Neuronal stem cell (in vitro differentiated cells): ENCODE results near the gene MRPL34.
"Not testable (repeated sequence)": the region's sequence is repeated elsewhere in the genome, so short reads cannot be mapped to it uniquely, and the experiment has no call there.

Source experiments
- DNase-seq: peaks from one replicate; pipeline ENCODE4 v3.0.0-alpha.2; 2013; ENCODE audit warnings: low spot score
- H2AFZ ChIP-seq: one replicate; pipeline ENCODE4 v1.6.1; 2013; ENCODE audit warnings: mild to moderate bottlenecking, low read length, inconsistent platforms
- H2AK5ac ChIP-seq: 2 replicates; pipeline ENCODE4 v1.6.1; 2013; ENCODE audit warnings: low read depth, mild to moderate bottlenecking, inconsistent platforms, low read length, moderate library complexity, mixed read lengths
- H2BK120ac ChIP-seq: 2 replicates; pipeline ENCODE4 v1.6.1; 2013; ENCODE audit warnings: low read depth, mild to moderate bottlenecking, inconsistent platforms, low read length, moderate library complexity, mixed read lengths
- H2BK12ac ChIP-seq: one replicate; pipeline ENCODE4 v1.6.1; 2013; ENCODE audit warnings: low read length, inconsistent platforms
- H2BK15ac ChIP-seq: 2 replicates; pipeline ENCODE4 v1.6.1; 2013; ENCODE audit warnings: mild to moderate bottlenecking, low read length, inconsistent platforms, mixed read lengths
- H2BK5ac ChIP-seq: one replicate; pipeline ENCODE4 v1.6.1; 2013; ENCODE audit warnings: inconsistent platforms, mild to moderate bottlenecking, low read length, moderate library complexity
- H3K14ac ChIP-seq: one replicate; pipeline ENCODE4 v1.6.1; 2013; ENCODE audit warnings: low read length, inconsistent platforms
- H3K18ac ChIP-seq: 2 replicates; pipeline ENCODE4 v1.6.1; 2013; ENCODE audit warnings: low read length, inconsistent platforms
- H3K23ac ChIP-seq: 2 replicates; pipeline ENCODE4 v1.6.1; 2013; ENCODE audit warnings: low read depth, mild to moderate bottlenecking, mixed read lengths, low read length, inconsistent platforms; ENCODE audit not compliant: poor library complexity
- H3K27ac ChIP-seq: replicated peaks from 3 replicates; pipeline ENCODE4 v1.5.1; 2013; ENCODE audit warnings: low read length, inconsistent platforms
- H3K27me3 ChIP-seq, 3 experiments: 2 replicates each; pipeline ENCODE4 v1.6.1; 2013; ENCODE audit warnings: low read length in 3 of 3, mild to moderate bottlenecking in 2 of 3, inconsistent platforms in 1 of 3, low read depth in 1 of 3, mixed read lengths in 1 of 3, moderate library complexity in 1 of 3; ENCODE audit not compliant: control insufficient read depth in 3 of 3, insufficient read depth in 3 of 3
- H3K36me3 ChIP-seq, 2 donors: replicated peaks in 1 of 2; 2 replicates each; pipeline ENCODE4 v1.6.1; 2013; ENCODE audit warnings: low read length in 2 of 2; ENCODE audit not compliant: control insufficient read depth in 2 of 2, insufficient read depth in 2 of 2
- H3K4ac ChIP-seq: 2 replicates; pipeline ENCODE4 v1.6.1; 2013; ENCODE audit warnings: inconsistent platforms, mild to moderate bottlenecking, low read length, moderate library complexity
- H3K4me1 ChIP-seq, 2 donors: 1 replicate in 1 of 2; 2 replicates in 1 of 2; pipeline ENCODE4 v1.6.1; 2013; ENCODE audit warnings: low read length in 2 of 2, low read depth in 1 of 2; ENCODE audit not compliant: control insufficient read depth in 2 of 2, insufficient read depth in 1 of 2
- H3K4me2 ChIP-seq: one replicate; pipeline ENCODE4 v1.6.1; 2013; ENCODE audit warnings: mild to moderate bottlenecking, low read length, inconsistent platforms; ENCODE audit not compliant: insufficient read depth, poor library complexity, severe bottlenecking
- H3K4me3 ChIP-seq, 2 donors: 2 replicates each; pipeline ENCODE4 v1.5.1; 2013; ENCODE audit warnings: low read length in 2 of 2, mild to moderate bottlenecking in 2 of 2, inconsistent platforms in 1 of 2, moderate library complexity in 1 of 2
- H3K79me1 ChIP-seq: one replicate; pipeline ENCODE4 v1.6.1; 2013; ENCODE audit warnings: low read depth, mild to moderate bottlenecking, inconsistent platforms, low read length, moderate library complexity
- H3K9ac ChIP-seq: one replicate; pipeline ENCODE4 v1.6.1; 2013; ENCODE audit warnings: mild to moderate bottlenecking, low read depth, low read length, inconsistent platforms; ENCODE audit not compliant: poor library complexity
- H3K9me3 ChIP-seq, 2 donors: replicated peaks in 1 of 2; 2 replicates each; pipeline versions ENCODE3 to v1.6.1; 2013; ENCODE audit warnings: low read length in 2 of 2, mild to moderate bottlenecking in 2 of 2, inconsistent platforms in 1 of 2, low read depth in 1 of 2, mixed read lengths in 1 of 2, moderate library complexity in 1 of 2; ENCODE audit not compliant: control insufficient read depth in 2 of 2, insufficient read depth in 1 of 2
- H4K8ac ChIP-seq: one replicate; pipeline ENCODE4 v1.6.1; 2013; ENCODE audit warnings: low read depth, mild to moderate bottlenecking, inconsistent platforms, low read length, moderate library complexity
- H4K91ac ChIP-seq: one replicate; pipeline ENCODE4 v1.6.1; 2013; ENCODE audit warnings: low read length, low read depth, mild to moderate bottlenecking, inconsistent platforms; ENCODE audit not compliant: poor library complexity
- WGBS, 2 donors: extraction: QIAGEN DNeasy Blood & Tissue Kit; methylation state at CpG; one replicate each; pipeline ENCODE4 v1.1.7; 2013; ENCODE audit warnings: missing lambda C conversion rate in 2 of 2, mixed read lengths in 1 of 2; ENCODE audit not compliant: insufficient read length in 2 of 2, insufficient replicate concordance in 1 of 2; ENCODE audit errors: extremely low coverage in 2 of 2; 5-methylcytosine and 5-hydroxymethylcytosine counted together

MRPL34 gene

DNA sequence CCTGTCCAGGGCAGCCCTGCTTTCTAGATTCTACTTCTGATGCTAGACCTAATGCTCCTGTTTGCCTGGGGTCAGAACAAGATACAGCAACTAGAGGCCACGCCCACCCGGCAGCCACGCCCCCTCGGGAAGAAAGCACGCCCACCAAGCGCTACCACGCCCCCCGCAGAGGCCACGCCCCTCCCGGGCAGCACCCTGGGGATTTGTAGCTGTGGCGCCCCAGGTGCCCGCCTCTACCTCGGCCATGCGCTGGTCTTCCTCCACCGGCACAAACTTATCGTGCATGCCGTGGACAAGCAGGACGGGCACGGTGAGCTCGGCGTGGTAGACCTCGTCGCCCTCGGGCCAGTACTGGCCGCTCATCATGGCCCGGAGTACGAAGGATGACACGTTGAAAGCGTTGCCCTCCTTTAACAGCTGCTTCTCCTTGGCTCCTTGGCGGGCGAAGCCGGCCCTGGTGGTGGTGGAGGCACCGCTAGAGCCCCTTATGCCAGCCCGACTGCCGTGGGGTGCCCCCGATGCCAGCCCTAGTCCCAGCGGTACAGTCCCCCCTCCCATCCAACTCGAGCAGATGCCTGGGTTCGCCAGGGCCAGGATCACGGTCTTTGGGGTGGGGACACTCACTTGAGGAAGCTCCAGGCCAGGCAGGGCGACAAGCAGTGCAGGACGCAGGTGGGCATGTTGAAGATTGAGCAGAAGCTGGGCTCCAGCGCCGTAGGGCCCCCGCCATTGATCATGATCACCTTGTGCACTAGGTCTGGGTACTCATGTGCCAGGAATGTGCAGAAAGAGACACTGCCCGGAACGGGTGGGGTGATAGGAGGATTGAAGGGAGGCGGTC lies 11.4 kb upstream of the MRPL34 start:
- Histone ChIP-seq H3K14ac (no peak overlapping the region), H3K18ac (no peak overlapping the region), H3K4me2 (no peak overlapping the region), H2BK15ac (peak overlapping the region; percentile 59), H3K4me1 (peaks cover 0 to 2% of the 10 kb centered on the region in 2 donors), H3K36me3 (peaks cover 12 to 29% of the 10 kb centered on the region in 2 donors), H4K91ac (peak overlapping the region; percentile 30), H2BK12ac (no peak overlapping the region), H3K4me3 (peak overlapping the region in 1 of 2 donors; percentile 65), H2BK120ac (no peak overlapping the region), H3K27me3 (no peaks in the 10 kb centered on the region), H2BK5ac (no peak overlapping the region), H3K27ac (no peak overlapping the region), H2AK5ac (peak overlapping the region; percentile 24), H4K8ac (no peak overlapping the region), H2AFZ (no peak overlapping the region), H3K23ac (peak overlapping the region; percentile 75), H3K79me1 (peaks cover 8% of the 10 kb centered on the region), H3K4ac (no peak overlapping the region), H3K9ac (peak overlapping the region; percentile 77), H3K9me3 (peaks cover 6 to 8% of the 10 kb centered on the region in 2 donors)
- no CpG with 5 or more reads among the region's 48 CpGs for WGBS, 2 donors
- no peak for DNase-seq

DNA sequence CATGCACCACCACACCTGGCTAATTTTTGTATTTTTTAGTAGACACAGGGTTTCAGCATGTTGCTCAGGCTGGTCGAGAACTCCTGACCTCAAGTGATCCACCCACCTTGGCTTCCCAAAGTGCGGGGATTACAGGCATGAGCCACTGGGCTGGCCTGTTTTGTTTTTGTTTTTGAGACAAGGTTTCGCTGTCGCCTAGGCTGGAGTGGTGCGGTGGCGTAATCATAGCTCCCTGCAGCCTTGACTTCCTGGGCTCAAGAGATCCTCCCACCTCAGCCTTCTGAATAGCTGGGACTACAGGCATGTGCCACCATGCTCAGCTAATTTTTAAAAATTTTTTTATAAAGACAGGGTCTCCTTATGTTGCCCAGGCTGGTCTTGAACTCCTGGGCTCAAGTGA lies 10.1 kb upstream of the MRPL34 start:
- H3K23ac ChIP-seq, H3K27me3 ChIP-seq, H3K18ac ChIP-seq, H3K4me2 ChIP-seq, H3K4ac ChIP-seq, H3K27ac ChIP-seq, H4K8ac ChIP-seq, H4K91ac ChIP-seq, H2BK5ac ChIP-seq, H2BK12ac ChIP-seq, H2BK15ac ChIP-seq, DNase-seq, H3K9me3 ChIP-seq, H3K4me1 ChIP-seq, H3K4me3 ChIP-seq, H3K14ac ChIP-seq, H2AK5ac ChIP-seq, H3K79me1 ChIP-seq, H3K9ac ChIP-seq, H2AFZ ChIP-seq, H2BK120ac ChIP-seq: not testable (repeated sequence)
- no CpG with 5 or more reads among the region's 6 CpGs for WGBS, 2 donors
- H3K36me3 ChIP-seq = peaks cover 12 to 32% of the 10 kb centered on the region in 2 donors

- H2AK5ac ChIP-seq = no peak overlapping the region
- H3K27ac ChIP-seq = no peak overlapping the region
- no peak overlapping the region for H2BK5ac ChIP-seq
- no peak overlapping the region for H3K4me2 ChIP-seq
- H3K4ac ChIP-seq = no peak overlapping the region
- no peaks in the 10 kb centered on the region for H3K27me3 ChIP-seq
- no peak overlapping the region for H4K91ac ChIP-seq
- H3K14ac ChIP-seq = no peak overlapping the region
- no peak overlapping the region for H2AFZ ChIP-seq
- H2BK15ac ChIP-seq = no peak overlapping the region
- no peak overlapping the region for H2BK12ac ChIP-seq
- peaks cover 12 to 33% of the 10 kb centered on the region in 2 donors for H3K36me3 ChIP-seq
- no peak for DNase-seq
- H2BK120ac ChIP-seq = no peak overlapping the region
- no CpG with 5 or more reads among the region's 4 CpGs for WGBS, 2 donors
- no peak overlapping the region for H3K23ac ChIP-seq
- H3K4me1 ChIP-seq = no peaks in the 10 kb centered on the region
- H3K18ac ChIP-seq = no peak overlapping the region
- no peak overlapping the region for H3K9ac ChIP-seq
- H4K8ac ChIP-seq = no peak overlapping the region
- H3K9me3 ChIP-seq = peaks cover 6 to 8% of the 10 kb centered on the region in 2 donors
- peaks cover 9% of the 10 kb centered on the region for H3K79me1 ChIP-seq
- H3K4me3 ChIP-seq = no peak overlapping the region
Observed at GRCh38 chr19:17296273-17296672, 9.4 kb upstream of the MRPL34 start.

DNA sequence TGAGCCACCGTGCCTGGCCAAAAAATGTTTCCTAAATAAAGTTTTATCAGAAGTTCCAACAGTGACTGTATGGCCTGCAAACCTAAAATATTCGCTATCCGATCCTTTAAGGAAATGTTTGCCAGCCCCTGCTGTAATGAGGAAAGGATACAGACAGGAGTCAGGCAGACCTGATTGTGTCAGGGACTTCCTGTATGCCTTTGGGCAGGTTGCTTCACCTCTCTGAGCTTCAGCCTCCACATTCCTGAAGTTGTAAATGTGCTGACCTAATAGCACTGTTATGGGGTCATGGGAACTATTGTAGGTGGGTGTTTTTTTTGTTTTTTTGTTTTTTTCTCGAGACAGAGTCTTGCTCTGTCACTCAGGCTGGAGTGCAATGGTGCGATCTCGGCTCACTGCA lies 8.7 kb upstream of the MRPL34 start:
- H3K9me3 ChIP-seq = peaks cover 6 to 8% of the 10 kb centered on the region in 2 donors
- no CpG with 5 or more reads among the region's 6 CpGs for WGBS, 2 donors
- no peak overlapping the region for H2BK120ac ChIP-seq
- H4K91ac ChIP-seq = no peak overlapping the region
- no peak for DNase-seq
- peaks cover 13 to 33% of the 10 kb centered on the region in 2 donors for H3K36me3 ChIP-seq
- no peak overlapping the region for H2BK15ac ChIP-seq
- H3K9ac ChIP-seq = no peak overlapping the region
- H3K18ac ChIP-seq = no peak overlapping the region
- no peak overlapping the region for H2BK5ac ChIP-seq
- no peak overlapping the region for H3K27ac ChIP-seq
- H2AK5ac ChIP-seq = no peak overlapping the region
- H3K4me3 ChIP-seq = no peak overlapping the region
- no peaks in the 10 kb centered on the region for H3K4me1 ChIP-seq
- no peak overlapping the region for H3K4ac ChIP-seq
- no peak overlapping the region for H2AFZ ChIP-seq
- H3K23ac ChIP-seq = no peak overlapping the region
- H3K4me2 ChIP-seq = no peak overlapping the region
- no peak overlapping the region for H4K8ac ChIP-seq
- no peak overlapping the region for H3K14ac ChIP-seq
- H3K27me3 ChIP-seq = no peaks in the 10 kb centered on the region
- H2BK12ac ChIP-seq = peak overlapping the region; percentile 73
- peaks cover 10% of the 10 kb centered on the region for H3K79me1 ChIP-seq
